NCI-H345 (cell line): ENCODE data around the gene ZNF511.

ENCODE experiments used
- DNase-seq: peaks from one replicate; lab custom pipeline; 2025; lab: John Stamatoyannopoulos, UW

ZNF511 gene

DNA sequence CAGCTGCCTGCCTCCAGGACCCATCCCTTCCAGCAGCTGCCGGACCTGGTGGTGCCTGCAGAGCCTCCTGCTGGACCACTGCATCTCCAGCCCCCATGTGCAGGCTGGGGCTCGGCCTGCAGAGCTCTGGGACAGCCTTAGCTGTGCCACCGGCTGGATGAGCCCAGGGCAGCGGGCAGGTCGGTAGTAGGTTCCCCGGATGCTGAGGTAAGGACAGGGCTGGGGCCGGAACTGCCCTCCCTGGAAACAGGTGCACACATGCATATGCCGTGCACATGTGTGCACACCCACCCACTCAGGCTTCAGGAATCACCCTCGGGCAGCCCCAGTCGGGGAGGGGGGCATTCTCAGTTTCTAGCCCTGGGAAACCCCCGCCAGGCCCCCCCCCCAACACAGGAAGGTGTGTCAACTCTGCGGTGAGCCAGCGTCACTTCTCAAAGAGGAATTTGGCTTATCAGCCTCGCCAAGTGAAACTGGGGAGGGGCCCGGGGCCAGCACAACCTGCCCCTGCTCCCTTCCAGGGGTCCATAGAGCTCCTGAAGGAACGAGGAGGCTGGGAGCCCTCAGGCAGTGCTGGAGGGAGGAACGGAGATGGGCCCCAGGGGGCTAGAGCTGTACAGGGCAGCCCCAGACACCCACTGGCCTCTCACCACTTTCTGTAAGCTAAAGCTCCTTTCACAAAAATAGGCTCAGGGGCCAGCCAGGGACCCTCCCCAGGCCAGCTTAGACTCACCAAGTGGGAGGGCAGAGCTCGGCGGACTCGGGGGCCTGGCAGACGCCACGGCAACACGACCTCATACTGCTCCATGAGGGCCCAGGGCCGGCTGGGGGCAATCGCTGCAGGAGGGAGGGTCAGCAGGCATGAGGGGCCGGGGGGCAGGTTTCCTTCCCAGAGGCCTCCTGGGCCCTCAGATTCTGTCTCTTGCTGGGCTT lies 33.7 kb upstream of the ZNF511 start:
- DNase-seq: no peak

DNA sequence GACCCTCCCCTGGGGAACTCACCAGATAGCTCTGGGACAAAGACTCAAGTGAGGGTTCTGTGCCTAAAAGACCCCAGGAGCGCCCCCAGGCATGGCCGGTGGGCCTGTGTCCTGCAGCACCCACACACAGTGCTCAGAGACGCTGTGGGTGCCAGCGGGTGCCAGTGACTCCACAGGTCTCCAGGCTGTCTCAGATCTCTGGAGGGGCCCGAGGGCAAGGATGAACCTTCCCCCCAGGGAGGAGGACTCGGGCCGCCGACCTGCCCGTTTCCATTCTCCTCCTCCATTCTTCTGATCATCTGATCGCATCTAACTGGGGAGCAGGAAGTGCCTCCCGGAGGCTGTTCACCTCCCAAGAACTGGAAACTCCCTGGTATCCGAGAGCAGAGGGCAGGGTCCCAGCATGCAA lies 33.0 kb upstream of the ZNF511 start:
- DNase-seq: no peak

DNA sequence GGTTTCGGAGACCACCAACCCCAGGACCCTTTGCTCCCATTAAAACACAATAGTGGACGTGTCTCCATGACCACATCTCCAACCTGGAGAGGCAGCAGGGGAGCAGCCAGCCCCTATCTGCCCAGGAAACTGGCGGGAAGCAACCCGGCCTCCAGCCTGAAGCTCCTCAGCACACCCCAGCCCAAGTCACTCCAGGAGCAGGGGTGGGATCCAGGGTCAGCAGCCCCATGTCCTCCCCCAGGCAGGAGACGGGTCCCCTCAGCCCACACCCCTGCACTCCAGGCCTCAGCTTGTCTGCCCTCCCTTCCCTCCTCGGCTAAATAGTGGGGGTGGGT lies 32.6 kb upstream of the ZNF511 start:
- no peak for DNase-seq

DNA sequence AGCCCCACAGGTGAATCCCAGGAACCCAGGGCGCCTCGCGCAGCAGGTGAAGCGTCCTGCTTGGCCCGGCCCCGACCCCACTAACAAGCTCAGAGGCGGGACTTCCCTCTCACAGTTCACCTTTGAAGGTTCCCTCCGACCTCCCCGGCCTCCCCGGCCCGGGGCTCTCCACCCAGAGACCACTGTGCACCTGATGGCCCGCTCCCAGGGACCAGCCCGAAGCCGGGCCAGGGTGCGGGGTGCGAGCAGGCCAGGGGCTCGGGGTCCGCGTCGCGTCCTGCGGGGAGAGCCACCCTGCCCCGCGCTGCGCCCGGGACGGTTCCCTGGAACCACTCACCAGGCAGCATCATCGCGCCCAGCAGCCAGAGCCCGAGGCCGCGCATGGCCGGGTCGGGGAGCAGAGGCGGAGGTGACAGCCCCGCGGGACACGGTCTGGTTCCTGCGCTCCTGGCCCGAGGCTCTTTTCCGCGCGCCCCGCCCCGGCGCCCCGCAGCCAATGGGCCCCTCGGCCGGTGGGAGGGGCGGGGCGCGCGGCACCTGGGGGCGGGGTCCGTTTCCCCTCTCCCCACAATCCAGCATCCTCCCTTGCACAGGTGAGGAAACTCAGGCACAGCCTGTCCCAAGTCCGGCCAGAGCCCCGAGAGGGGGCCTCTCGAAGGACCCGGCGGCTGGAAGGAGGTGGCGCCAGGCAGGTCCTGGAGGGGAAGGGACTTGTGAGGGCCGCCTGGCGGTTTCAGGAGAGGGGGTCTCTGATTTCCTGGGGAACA lies 32.1 kb upstream of the ZNF511 start, which contains the start of gene ADAM8:
Gene ADAM8, minus strand, starts transcription at position 434 of the 767 bp plus-strand sequence. Its CDS starts 51 bp downstream, at position 383.
- DNase-seq: peak; percentile 9

DNA sequence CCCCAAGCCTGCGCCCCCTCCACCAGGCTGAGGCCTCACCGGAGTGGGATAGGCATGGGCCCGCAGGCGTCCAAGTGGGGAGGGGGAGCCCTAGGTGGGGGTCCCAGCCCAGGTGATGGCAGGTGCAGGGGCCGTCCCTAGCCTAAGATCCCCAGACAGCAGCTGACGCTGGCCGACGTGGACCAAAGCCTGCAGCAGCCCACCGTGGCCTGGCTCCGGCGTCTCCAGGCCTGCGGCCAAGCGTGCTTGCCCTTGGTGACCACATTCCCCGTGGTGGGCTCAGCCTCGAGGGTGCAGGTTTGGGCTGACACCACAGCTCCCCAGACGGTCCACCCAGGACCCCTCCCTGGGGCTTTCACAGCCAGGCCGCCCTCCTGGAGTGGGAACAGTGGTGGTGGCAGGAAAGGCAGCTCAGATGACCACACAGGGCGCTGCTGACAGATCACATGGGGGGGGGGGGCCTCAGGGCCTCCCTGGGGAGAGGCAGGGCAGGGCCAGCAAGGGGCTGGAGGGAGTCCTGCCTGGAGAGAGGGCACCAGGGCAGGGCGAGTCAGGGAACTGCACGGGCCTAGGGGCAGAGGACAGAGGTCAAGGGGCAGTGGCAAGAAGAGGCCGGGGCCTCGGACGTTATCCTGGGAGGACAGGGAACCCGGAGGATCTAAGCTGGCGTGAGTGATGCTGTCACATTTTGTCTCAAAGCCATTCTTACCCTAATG lies 31.3 kb upstream of the ZNF511 start:
- no peak for DNase-seq

DNA sequence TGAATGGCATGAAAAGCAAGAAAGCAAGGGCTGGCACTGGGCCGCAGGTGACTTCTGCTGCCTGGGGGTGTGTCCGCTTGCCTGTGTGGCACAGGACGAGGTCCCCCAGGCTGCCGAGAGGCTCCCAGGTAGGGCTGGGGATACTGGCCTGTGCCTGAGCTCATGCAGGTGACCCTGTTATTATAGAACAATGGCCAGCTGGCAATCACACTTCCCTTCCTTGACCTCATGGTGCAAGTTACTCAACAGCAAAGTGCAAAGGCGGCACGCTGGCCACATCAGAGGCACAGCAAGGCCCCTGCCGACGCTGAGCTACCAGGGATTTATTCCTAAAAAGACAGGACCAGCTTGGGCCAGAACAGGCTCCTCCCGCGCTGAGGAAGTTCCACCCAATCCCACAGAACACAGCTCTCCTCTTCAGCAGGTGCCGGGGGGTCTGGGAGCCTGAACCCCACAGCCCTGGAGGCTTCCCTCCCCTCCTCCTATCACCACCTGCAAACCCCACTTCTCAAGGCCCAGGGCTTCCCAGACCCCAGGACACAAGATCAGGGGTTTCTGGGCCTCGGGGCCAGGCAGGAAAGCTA lies 30.6 kb upstream of the ZNF511 start:
- no peak for DNase-seq

DNA sequence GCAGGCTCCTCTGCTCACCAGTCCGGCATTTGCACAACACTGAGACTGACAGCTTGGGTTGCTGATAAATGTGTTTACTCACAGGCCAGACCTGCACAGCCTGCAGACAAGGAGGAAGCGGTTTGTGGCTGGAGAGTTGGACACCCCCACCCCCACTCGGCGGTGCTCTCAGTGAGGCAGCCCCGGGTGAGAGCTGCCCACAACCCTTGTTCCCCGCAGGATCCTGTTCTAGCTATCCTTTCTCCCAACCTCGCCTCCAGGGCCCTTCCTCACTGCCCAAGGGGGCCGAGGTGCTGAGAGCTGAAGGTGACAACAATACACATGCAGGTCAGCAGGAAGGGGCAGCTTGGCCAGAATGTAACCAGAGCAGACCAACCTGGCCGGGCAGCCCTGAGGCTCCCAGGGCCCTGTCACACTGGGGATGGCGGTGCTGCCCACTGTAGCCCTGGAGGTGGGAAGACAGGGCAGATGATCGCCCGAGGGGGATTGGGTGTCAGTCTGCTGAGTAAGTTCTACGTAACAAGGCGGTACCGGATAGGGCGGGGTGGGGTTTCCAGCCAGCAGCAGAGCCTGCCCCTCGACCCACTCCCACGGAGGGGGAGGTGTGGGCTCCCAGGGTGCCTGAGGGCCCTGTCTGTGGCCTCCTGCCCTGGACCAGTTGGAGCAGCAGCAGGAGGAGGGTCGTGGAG lies 30.0 kb upstream of the ZNF511 start:
- DNase-seq: no peak

DNA sequence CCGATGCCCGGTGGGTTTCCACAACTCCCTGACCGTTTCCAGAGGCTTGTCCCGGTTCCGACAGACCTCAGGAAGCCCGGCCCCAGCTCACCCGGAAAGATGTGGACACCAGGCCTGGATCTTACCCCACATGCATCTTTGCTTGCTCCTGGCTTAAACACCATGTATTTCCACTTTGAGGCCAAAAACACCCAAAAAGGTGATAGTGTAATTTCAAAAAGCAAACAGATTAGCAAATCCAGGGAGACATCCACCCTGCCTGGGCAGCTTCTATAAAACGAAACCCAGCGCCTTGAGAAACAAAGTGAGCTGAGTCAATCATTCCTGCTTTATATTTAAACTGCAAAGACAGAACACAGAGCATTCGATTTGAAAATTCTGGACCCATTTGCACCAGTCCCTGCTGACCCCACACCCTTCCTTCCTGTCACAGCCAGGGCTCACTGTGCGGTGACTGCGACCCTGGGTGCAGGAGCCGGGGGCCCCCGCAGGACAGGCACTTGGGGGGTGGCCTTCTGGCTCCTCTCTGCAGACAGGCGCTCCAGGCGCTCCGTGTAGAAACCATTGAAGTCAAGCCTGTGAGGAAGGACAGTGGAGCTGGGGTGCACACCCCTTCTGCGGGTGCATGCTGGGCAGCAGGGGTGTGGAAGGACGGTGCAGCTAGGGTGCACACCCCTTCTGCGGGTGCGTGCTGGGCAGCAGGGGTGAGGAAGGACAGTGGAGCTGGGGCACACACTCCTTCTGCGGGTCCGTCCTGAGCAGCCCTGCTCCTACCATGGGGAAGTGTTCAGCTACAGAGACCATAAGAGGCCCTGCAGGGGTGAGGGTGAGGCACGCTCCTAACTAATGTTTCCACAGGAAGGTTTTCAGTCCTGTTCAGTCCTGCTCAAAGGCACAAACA lies 29.1 kb upstream of the ZNF511 start:
- DNase-seq: no peak

DNA sequence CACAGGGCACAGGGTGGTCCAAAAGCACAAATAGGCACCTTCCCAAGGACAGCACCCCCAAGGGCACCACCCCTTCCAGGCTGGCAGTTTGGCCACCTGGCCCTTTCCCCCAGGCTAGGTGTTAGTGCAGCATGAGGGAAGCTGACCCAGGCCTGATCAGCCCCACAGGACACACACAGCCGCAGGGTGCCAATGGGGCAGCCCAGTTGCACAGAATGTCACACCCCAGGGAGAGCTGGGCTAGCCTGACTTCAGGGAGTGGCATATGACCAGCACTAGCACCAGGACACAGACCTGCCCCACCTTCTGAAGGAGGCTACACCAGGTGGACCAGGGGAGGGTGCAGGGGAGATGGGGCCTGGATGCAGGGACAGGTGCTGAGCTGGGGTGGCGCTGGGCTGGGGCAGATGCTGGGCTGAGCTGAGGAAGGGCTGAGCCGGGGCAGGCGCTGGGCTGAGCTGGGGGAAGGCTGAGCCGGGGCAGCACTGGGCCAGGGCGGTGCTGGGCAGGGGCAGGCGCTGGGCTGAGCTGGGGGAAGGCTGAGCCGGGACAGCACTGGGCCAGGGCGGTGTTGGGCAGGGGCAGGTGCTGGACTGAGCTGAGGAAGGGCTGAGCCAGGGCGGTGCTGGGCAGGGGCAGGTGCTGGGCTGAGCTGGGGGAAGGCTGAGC lies 28.2 kb upstream of the ZNF511 start:
- DNase-seq: no peak

DNA sequence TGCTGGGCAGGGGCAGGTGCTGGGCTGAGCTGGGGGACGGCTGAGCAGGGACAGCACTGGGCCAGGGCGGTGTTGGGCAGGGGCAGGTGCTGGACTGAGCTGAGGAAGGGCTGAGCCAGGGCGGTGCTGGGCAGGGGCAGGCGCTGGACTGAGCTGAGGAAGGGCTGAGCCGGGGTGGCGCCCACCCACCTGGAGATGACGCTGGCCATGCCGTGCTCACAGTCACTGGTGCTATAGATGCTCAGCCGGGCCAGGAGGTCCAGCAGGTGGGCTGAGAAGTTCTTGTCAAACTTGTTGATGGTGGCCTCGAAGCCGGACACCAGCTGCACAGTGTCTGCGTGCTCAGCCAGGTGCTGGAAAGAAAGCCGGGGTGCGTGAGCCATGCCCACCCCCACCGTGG lies 27.6 kb upstream of the ZNF511 start:
- no peak for DNase-seq

DNA sequence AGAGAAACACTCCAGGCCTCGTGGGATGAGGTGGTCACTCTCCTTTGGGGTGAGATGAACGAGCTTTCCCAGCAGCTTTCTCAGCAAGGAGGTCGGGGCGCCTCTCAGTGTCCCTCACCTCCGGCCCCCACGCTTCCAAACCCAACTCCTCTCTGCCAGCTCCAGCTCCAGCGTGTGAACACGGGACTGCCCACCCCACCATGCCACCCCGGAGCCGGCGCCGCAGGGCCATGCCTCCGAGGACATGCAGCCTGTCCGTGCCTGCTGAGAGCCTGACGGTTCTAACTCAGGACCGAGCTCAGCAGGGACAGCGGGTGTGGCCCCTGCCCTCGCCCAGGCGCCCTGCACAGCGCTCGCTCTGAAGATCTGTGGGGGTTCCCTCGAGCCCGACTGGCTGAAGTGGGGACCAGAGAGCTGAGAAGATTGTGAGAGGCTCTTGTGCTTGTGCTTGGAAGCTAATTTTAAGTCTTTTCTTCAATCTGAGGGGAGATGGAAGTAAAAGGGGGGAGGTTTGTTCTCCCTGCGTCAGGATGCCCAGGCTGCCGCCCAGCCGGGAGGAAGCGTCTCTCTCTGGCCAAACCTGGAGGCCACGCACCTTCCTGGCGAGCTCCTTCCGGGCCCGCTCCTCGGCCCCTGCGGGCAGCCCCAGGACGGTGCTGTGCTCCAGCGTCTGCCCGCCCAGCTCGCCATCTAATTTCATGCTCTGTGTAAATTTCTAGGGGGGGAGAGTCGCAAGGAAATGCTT lies 26.9 kb upstream of the ZNF511 start:
- DNase-seq: no peak

DNA sequence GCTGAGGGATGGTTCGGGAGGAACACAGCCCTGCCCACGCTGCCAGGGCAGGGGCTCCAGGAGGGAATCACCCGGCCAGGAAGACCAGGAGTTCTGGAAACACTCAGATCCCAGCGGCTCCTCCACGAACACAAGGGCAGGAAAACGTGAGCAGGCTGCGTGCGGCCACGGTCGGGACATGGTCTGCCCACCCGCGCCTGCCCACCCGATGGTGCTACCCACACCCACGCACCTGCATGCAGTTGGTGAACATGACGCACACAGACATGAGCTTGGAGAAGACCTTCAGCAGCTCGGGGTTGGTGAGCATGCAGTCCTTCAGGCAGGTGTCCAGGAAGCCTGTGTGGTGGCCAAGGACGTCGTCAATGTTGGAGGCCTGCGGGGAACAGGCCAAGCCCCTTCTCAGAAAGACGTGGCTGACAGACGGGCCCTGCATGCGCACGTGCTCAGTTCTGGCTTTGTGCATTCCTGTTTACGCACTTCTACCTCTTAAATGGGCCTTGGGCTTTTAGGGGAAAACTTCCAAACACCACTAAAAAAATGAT lies 25.8 kb upstream of the ZNF511 start:
- no peak for DNase-seq

DNA sequence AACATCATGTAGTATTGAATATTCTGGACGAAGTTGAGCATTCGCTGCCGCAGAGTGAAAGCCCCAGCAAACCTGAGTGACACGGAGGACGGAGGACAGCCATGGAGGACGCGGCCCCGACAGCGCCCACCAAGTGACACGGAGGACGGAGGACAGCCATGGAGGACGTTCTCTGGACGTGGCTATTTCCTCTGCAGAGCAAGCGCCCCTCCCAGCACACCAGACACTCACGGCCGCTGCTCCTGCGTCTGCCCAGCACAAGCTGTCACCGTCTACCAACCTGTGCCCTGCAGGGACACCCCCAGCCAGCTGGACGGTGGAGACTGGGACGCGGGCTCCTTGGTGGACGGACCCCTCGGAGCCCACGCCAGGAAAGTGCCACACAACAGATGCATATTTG lies 24.8 kb upstream of the ZNF511 start:
- DNase-seq: no peak

DNA sequence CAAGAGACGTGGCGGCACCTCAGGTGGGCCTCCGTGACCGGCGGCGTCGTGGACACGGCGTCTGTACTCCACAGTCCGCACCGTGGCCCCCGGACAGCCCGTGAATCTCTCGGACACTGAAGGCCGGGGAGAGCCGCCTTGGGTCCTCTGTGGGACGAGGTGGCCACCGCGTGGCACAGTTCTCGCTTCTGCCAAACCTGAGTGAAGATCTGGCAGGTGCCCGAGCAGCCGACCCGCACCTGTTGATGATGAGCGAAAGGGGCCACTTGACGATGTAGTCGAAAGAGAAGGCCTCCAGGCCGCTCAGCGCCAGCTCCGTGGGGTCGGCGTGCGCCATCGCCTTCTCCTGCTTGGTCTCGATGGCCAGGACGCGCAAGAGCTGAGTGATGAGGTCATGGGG lies 23.5 kb upstream of the ZNF511 start:
- DNase-seq: no peak

DNA sequence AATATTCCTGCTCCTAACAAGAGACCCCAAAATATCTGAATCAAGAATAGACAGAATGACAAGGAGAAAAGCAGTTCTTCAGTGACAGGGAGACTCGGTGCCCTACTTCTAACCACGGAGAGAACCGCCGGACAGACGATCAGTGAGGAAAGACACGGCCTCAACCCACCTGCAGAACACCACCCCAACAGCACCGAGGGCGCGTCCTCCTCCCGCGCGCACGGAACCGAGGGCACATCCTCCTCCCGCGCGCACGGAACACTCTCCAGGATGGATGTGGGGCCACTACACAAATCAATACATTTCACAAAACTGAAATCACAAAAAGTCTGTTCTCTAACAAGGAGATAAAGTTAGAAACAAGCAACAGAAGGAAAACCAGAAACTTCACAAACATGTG lies 22.3 kb upstream of the ZNF511 start:
- DNase-seq: no peak

DNA sequence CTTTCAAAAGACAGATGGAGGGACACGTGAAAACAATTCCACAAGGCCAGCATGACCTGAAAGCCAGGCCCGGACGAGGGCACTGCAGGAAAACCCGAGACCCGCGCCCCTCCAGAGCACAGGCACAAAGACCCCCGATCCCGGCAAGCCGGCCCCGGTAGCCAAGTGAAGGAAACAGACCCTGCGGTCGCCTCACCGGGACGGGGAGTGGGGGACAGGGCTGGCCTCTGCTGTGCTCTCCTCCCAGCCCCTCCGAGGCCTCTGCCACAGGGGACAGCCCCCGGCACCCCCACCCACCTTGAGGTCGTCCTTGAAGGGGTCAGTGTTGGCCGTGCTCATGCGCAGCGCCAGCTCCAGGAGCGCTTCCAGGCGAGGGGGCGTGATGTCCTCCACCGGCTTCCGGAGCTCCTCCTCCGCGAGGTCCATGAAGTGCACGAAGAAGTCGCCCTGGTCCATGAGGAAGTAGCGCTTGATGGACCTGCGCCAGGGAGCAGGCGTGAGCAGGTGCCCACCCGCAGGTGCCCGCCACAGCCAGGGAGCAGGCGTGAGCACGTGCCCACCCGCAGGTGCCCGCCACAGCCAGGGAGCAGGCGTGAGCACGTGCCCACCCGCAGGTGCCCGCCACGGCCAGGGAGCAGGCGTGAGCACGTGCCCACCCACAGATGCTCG lies 20.7 kb upstream of the ZNF511 start:
- no peak for DNase-seq

DNA sequence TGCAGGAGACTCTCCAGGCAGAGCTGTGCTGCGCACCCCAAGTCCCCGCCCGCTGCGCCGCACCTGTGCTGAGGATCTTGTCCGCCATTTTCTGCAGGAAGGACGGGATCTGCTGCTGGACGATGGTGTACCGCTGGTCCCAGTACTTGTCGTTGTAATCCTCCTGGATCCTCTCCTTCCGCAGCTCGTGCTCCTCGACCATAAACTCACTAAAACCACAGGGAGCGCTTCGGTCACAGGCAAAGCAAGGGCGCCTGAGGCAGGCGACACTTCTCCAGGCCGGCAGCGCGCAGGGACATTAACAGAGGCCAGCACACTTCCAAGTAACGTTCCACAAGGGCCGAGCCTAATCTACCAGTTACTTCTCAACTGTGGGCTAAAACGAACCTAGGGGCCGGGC lies 19.0 kb upstream of the ZNF511 start:
- DNase-seq: no peak
